B cell (primary cell): ENCODE data around the gene AHDC1. TPM values are rescaled to one million over a fixed set of nuclear protein-coding genes. Genes with fewer than 3 reads are reported as not detected.

Experiments used
- ATAC-seq: fragments of 200-7000 bp; cut with Tn5 transposase; one replicate; pipeline ENCODE4 v1.10.0; 2021; ENCODE audit warnings: low read depth, mild to moderate bottlenecking, moderate number of reproducible peaks, moderate library complexity
- CTCF ChIA-PET: fragments of 350-600 bp; sonication (Branson Sonifier 250); formaldehyde crosslinking; loops from one replicate; lab custom pipeline; 2021; ENCODE audit warnings: antibody characterized with exemption, inconsistent platforms; lab: Charles Lee
- POLR2A ChIA-PET: fragments of 350-600 bp; sonication (Branson Sonifier 250); formaldehyde crosslinking; loops from one replicate; lab custom pipeline; 2021; ENCODE audit warnings: antibody characterized with exemption; lab: Charles Lee
- DNase-seq: peaks from one replicate; pipeline ENCODE4 v3.0.0; 2013
- H2AFZ ChIP-seq: 2 replicates; pipeline ENCODE4 v1.6.1; 2012; ENCODE audit warnings: mild to moderate bottlenecking, low read depth, low read length; ENCODE audit not compliant: insufficient read depth, poor library complexity, severe bottlenecking
- H3K27ac ChIP-seq, 2 donors: 1 replicate in 1 of 2; 2 replicates in 1 of 2; pipeline ENCODE4 v1.5.1; 2012 to 2013; ENCODE audit warnings: low read length in 2 of 2, mild to moderate bottlenecking in 2 of 2, moderate library complexity in 1 of 2
- H3K27me3 ChIP-seq, 4 experiments: fragments of 200-600 bp in 1 of 4; sonication (generic) in 1 of 4; replicated peaks in 1 of 4; 1 replicate in 2 of 4; 2 replicates in 2 of 4; pipeline versions ENCODE4 v1.6.1 to v1.7.0; 2013 to 2016; ENCODE audit warnings: low read length in 3 of 4, mild to moderate bottlenecking in 2 of 4, mixed read lengths in 1 of 4, moderate library complexity in 1 of 4; ENCODE audit not compliant: insufficient read depth in 4 of 4, control insufficient read depth in 3 of 4; ENCODE audit errors: control extremely low read depth in 1 of 4
- H3K36me3 ChIP-seq, 2 experiments: replicated peaks in 1 of 2; 1 replicate in 1 of 2; 2 replicates in 1 of 2; pipeline versions ENCODE4 v1.6.1 to v1.7.1; 2013; ENCODE audit warnings: low read length in 1 of 2; ENCODE audit not compliant: insufficient read depth in 2 of 2, control insufficient read depth in 1 of 2; ENCODE audit errors: control extremely low read depth in 1 of 2, extremely low read depth in 1 of 2
- H3K4me1 ChIP-seq, 2 donors: fragments of 200-600 bp in 1 of 2; sonication (generic) in 1 of 2; 1 replicate in 1 of 2; 2 replicates in 1 of 2; pipeline versions ENCODE4 v1.5.1 to v1.6.1; 2013 to 2017; ENCODE audit warnings: low read length in 2 of 2; ENCODE audit not compliant: control insufficient read depth in 2 of 2, insufficient read depth in 2 of 2
- H3K4me2 ChIP-seq: replicated peaks from 2 replicates; pipeline ENCODE3; 2012; ENCODE audit warnings: mild to moderate bottlenecking, low read depth, low read length; ENCODE audit not compliant: poor library complexity, severe bottlenecking
- H3K4me3 ChIP-seq, 5 experiments: fragments of 200-600 bp in 1 of 5; sonication (generic) in 1 of 5; 1 replicate in 3 of 5; 2 replicates in 2 of 5; pipeline versions ENCODE4 v1.5.1 to v1.7.0; 2011 to 2016; ENCODE audit warnings: low read length in 4 of 5, mild to moderate bottlenecking in 4 of 5, low read depth in 2 of 5, control low read depth in 1 of 5, moderate library complexity in 1 of 5; ENCODE audit not compliant: insufficient read depth in 1 of 5; ENCODE audit errors: control extremely low read depth in 1 of 5, extremely low read depth in 1 of 5
- H3K79me2 ChIP-seq: fragments of 200-600 bp; sonication (generic); one replicate; pipeline ENCODE4 v1.6.0; 2016; ENCODE audit warnings: low read length; ENCODE audit not compliant: control insufficient read depth, insufficient read depth
- H3K9ac ChIP-seq: fragments of 200-600 bp; sonication (generic); 2 replicates; pipeline ENCODE4 v1.6.1; 2017; ENCODE audit warnings: mild to moderate bottlenecking, low read length, moderate library complexity
- H3K9me3 ChIP-seq, 3 donors: one replicate each; pipeline versions ENCODE4 v1.6.1 to v1.7.1; 2013; ENCODE audit warnings: low read length in 2 of 3; ENCODE audit not compliant: control insufficient read depth in 2 of 3, insufficient read depth in 1 of 3; ENCODE audit errors: control extremely low read depth in 1 of 3
- H4K20me1 ChIP-seq: 2 replicates; pipeline ENCODE4 v1.6.0; 2012; ENCODE audit warnings: mild to moderate bottlenecking, low read length; ENCODE audit not compliant: insufficient read depth, control insufficient read depth, poor library complexity, severe bottlenecking
- H3K27ac Mint-ChIP-seq: one replicate; pipeline ENCODE4 v1.8.0; 2021; ENCODE audit warnings: mixed read lengths
- H3K27me3 Mint-ChIP-seq: one replicate; pipeline ENCODE4 v1.8.0; 2021; ENCODE audit warnings: mixed read lengths
- H3K4me1 Mint-ChIP-seq: one replicate; pipeline ENCODE4 v1.8.0; 2021; ENCODE audit warnings: mixed read lengths
- H3K4me3 Mint-ChIP-seq: one replicate; pipeline ENCODE4 v1.8.0; 2021; ENCODE audit warnings: mixed read lengths
- H3K9me3 Mint-ChIP-seq: one replicate; pipeline ENCODE4 v1.8.0; 2022; ENCODE audit warnings: mixed read lengths; ENCODE audit not compliant: insufficient read depth
- EZH2 ChIP-seq: IDR thresholded peaks from 2 replicates; pipeline ENCODE4 v1.6.1; 2012; ENCODE audit warnings: borderline replicate concordance, low read depth, mild to moderate bottlenecking, moderate library complexity, low read length; ENCODE audit not compliant: insufficient read depth, poor library complexity, severe bottlenecking
- WGBS: methylation state at CpG from one replicate; pipeline ENCODE4 v1.1.5; 2013; ENCODE audit warnings: missing lambda C conversion rate; ENCODE audit not compliant: insufficient coverage; 5-methylcytosine and 5-hydroxymethylcytosine counted together
- intact Hi-C: fragments of 100-400 bp; cut with micrococcal nuclease; formaldehyde crosslinking; loops from one replicate; pipeline ENCODE4 v1.10.0; 2022
- polyA plus RNA-seq: library from polyadenylated mRNA; depleted of rRNA; stranded (reverse); fragments of >200 nt; gene quantifications from 2 replicates; pipeline ENCODE4 v1.2.3, GENCODE V29; 2012
- total RNA-seq, 2 donors: library from RNA; stranded (reverse); fragments of 120-200 nt in 1 of 2; gene quantifications; 1 replicate in 1 of 2; 2 replicates in 1 of 2; pipeline versions ENCODE4 v1.2.3 to v1.2.4, GENCODE V29; 2013 to 2022
- TF ChIP-seq, protein P1 (sequence below): fragments of 200-600 bp; IDR thresholded peaks from one replicate; pipeline ENCODE4 v1.8.0; 2022; ENCODE audit warnings: antibody characterized with exemption, mild to moderate bottlenecking

Gene AHDC1
- total and polyA plus RNA-seq, 2 donors (not counting 1 experiment from before 2014, with no cell fraction given): 6.2 to 32.0 TPM

DNA sequence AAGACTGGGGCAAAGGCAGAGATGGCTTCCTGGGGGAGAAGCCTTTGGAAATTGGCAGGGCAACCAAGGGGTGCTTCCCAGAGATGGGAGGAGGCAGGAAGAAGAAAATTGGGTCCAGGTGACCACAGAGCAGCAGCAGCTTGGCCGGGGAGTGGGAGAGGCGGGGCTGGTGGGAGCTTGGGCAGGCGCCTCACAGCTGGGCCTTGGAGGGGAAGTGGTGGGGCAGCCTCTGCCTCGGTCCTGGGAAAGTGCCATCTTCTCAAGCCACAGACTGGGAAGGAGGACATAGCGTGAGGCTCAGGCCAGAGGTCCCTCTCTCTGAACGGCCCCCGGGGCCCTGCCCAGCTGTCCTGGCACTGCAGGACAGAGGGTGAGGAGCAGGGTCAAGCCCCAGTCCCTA lies 90.0 kb downstream of the AHDC1 start:
- 51% methylated on average over 7 of the region's 7 CpGs for WGBS
- no peak for ATAC-seq
- no peak overlapping the region for H3K4me3 ChIP-seq
- H3K4me2 ChIP-seq: no peak overlapping the region
- no peak overlapping the region for H2AFZ ChIP-seq
- H3K79me2 ChIP-seq: no peaks in the 10 kb centered on the region
- H4K20me1 ChIP-seq: no peaks in the 10 kb centered on the region
- no peaks in the 10 kb centered on the region for H3K9me3 ChIP-seq
- no peaks in the 10 kb centered on the region for H3K4me1 ChIP-seq
- CTCF ChIA-PET: no interaction called here
- TF ChIP-seq EZH2: no peak
- TF ChIP-seq, protein P1, sequence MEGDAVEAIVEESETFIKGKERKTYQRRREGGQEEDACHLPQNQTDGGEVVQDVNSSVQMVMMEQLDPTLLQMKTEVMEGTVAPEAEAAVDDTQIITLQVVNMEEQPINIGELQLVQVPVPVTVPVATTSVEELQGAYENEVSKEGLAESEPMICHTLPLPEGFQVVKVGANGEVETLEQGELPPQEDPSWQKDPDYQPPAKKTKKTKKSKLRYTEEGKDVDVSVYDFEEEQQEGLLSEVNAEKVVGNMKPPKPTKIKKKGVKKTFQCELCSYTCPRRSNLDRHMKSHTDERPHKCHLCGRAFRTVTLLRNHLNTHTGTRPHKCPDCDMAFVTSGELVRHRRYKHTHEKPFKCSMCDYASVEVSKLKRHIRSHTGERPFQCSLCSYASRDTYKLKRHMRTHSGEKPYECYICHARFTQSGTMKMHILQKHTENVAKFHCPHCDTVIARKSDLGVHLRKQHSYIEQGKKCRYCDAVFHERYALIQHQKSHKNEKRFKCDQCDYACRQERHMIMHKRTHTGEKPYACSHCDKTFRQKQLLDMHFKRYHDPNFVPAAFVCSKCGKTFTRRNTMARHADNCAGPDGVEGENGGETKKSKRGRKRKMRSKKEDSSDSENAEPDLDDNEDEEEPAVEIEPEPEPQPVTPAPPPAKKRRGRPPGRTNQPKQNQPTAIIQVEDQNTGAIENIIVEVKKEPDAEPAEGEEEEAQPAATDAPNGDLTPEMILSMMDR: no peak
- POLR2A ChIA-PET: interaction anchor here (0.5 to 1.2 kb wide), 2 partner anchors 11 to 222 kb away, joined by 3 to 4 read pairs; no protein-coding TSS in a partner anchor
- no peaks in the 10 kb centered on the region for H3K36me3 ChIP-seq
- no peak overlapping the region for H3K9ac ChIP-seq
- Mint-ChIP-seq H3K4me1 (no peaks in the 10 kb centered on the region), H3K27ac (no peak overlapping the region), H3K4me3 (no peak overlapping the region), H3K27me3 (no peaks in the 10 kb centered on the region), H3K9me3 (no peaks in the 10 kb centered on the region)
- intact Hi-C loops: no loop called here
- DNase-seq: no peak
- H3K27ac ChIP-seq: no peak overlapping the region
- H3K27me3 ChIP-seq: no peaks in the 10 kb centered on the region

DNA sequence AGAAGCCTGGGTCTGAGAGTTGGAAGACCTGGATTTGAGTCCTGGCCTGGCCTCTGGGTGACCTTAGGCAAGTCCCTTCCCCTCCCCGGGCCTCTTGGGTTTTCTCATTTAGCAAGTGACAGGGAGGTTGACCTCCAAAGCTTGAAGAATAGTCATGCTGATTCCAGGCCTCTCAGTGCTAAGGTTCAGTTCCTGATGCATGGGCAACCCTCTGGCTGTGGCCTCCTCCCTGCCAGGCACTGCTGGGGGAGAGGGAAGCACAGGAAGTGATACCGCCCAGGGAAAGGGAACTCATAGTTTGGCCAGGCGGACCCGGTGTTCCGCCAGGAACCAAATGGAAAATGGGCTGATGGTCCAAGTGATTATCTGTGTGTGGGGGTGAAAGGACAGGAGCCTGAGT lies 90.4 kb downstream of the AHDC1 start:
- H3K79me2 ChIP-seq: no peaks in the 10 kb centered on the region
- H3K27ac Mint-ChIP-seq: no peak overlapping the region
- H3K27ac ChIP-seq: no peak overlapping the region
- intact Hi-C loops: no loop called here
- no peaks in the 10 kb centered on the region for H3K27me3 ChIP-seq
- H3K9me3 ChIP-seq: no peaks in the 10 kb centered on the region
- DNase-seq (no peak), ATAC-seq (no peak)
- H3K4me1 ChIP-seq: no peaks in the 10 kb centered on the region
- no peaks in the 10 kb centered on the region for H4K20me1 ChIP-seq
- ChIA-PET CTCF (no interaction called here), POLR2A (interaction anchor here (0.5 to 1.2 kb wide), 2 partner anchors 11 to 221 kb away, joined by 3 to 4 read pairs; no protein-coding TSS in a partner anchor)
- WGBS: 74% methylated on average over 4 of the region's 5 CpGs
- H3K36me3 ChIP-seq: no peaks in the 10 kb centered on the region
- H3K27me3 Mint-ChIP-seq: no peaks in the 10 kb centered on the region
- H3K9me3 Mint-ChIP-seq: no peaks in the 10 kb centered on the region
- H3K4me1 Mint-ChIP-seq: no peaks in the 10 kb centered on the region
- no peak overlapping the region for H3K9ac ChIP-seq
- no peak overlapping the region for H3K4me3 ChIP-seq
- TF ChIP-seq EZH2: no peak
- TF ChIP-seq, protein P1: no peak
- H3K4me2 ChIP-seq: no peak overlapping the region
- no peak overlapping the region for H2AFZ ChIP-seq
- H3K4me3 Mint-ChIP-seq: no peak overlapping the region
